ENCODE results near the gene BAD.

The BAD gene

DNA sequence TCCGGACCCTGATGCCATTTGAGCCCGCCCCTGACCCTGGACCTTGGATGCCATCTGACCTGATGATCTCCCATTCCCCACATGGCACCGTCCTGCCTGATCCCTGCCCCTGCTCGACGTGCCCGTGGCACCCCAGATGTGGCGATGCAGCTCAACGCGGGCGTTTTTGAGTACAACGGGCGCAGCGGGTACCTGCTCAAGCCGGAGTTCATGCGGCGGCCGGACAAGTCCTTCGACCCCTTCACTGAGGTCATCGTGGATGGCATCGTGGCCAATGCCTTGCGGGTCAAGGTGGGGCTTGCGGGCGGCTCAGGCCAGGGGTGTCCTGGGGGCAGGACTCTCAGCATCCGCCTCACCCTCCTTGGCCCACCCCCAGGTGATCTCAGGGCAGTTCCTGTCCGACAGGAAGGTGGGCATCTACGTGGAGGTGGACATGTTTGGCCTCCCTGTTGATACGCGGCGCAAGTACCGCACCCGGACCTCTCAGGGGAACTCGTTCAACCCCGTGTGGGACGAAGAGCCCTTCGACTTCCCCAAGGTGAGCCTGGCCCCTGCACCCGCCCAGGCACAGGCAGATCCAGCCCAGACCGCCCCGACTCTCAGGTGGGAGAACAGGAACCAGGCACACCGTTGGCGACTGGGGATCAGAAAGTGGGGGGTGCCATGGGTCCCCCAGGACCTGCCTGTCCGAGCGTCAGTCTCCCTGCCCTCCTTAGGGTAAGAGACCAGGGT, 22.0 kb downstream of the BAD start:
- TF ChIP-seq CTCF (IDR thresholded peaks at IDR 0.05): no peak
- intact Hi-C loops (cut with DNase I; ENCODE audit: low total_unique reads): no loop called here
- Histone ChIP-seq H3K9me3 (no peaks in the 10 kb centered on the region), H3K4me3 (no peak overlapping the region), H3K27me3 (no peaks in the 10 kb centered on the region), H3K4me1 (peaks cover 0 to 5% (median 0%) of the 10 kb centered on the region in 4 donors), H3K36me3 (peaks cover 24 to 98% (median 73%) of the 10 kb centered on the region in 3 donors), H3K27ac (no peak overlapping the region)
- no peak for DNase-seq

DNA sequence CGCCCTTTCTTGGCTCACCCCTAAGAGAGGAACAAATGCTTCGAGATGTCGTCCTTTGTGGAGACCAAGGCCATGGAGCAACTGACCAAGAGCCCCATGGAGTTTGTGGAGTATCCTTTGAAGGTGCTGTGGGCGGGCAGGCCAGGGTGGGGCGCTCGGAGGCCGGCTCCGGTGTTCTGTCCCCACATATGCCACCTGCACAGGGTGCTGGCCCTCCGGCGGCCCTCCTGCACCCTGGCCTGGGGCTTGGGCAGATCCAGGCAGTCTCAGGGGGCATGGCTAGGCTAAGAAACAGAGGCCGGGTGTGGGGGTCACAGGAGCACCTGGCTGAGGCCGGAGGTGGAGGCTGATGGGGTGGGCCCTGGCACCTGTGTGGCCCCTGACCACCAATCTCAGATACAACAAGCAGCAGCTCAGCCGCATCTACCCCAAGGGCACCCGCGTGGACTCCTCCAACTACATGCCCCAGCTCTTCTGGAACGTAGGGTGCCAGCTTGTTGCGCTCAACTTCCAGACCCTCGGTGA, 22.8 kb downstream of the BAD start:
- TF ChIP-seq CTCF (IDR thresholded peaks at IDR 0.05): no peak
- Histone ChIP-seq H3K4me3 (no peak overlapping the region), H3K27ac (no peak overlapping the region), H3K36me3 (peaks cover 25 to 99% (median 79%) of the 10 kb centered on the region in 3 donors), H3K4me1 (no peaks in the 10 kb centered on the region), H3K27me3 (no peaks in the 10 kb centered on the region), H3K9me3 (no peaks in the 10 kb centered on the region)
- intact Hi-C loops (cut with DNase I; ENCODE audit: low total_unique reads): no loop called here
- no peak for DNase-seq

- Histone ChIP-seq H3K36me3 (peaks cover 25 to 99% (median 80%) of the 10 kb centered on the region in 3 donors), H3K27me3 (no peaks in the 10 kb centered on the region), H3K4me3 (no peak overlapping the region), H3K27ac (no peak overlapping the region), H3K9me3 (no peaks in the 10 kb centered on the region), H3K4me1 (no peaks in the 10 kb centered on the region)
- TF ChIP-seq CTCF (IDR thresholded peaks at IDR 0.05): no peak
- no peak for DNase-seq
- intact Hi-C loops (cut with DNase I; ENCODE audit: low total_unique reads): no loop called here
Observed at GRCh38 chr11:64260147-64260708, 24.2 kb downstream of the BAD start.

- Histone ChIP-seq H3K36me3 (peaks cover 20 to 99% (median 80%) of the 10 kb centered on the region in 3 donors), H3K27ac (no peak overlapping the region), H3K9me3 (no peaks in the 10 kb centered on the region), H3K4me1 (no peaks in the 10 kb centered on the region), H3K4me3 (no peak overlapping the region), H3K27me3 (no peaks in the 10 kb centered on the region)
- intact Hi-C loops (cut with DNase I; ENCODE audit: low total_unique reads): no loop called here
- no peak for TF ChIP-seq CTCF (IDR thresholded peaks at IDR 0.05)
- DNase-seq: no peak
Observed at GRCh38 chr11:64259533-64260067, 24.9 kb downstream of the BAD start.

GRCh38 chr11:64258946-64259532, 25.4 kb downstream of the BAD start:
- no peaks in the 10 kb centered on the region for H3K27me3 ChIP-seq
- no peak for DNase-seq
- H3K9me3 ChIP-seq: no peaks in the 10 kb centered on the region
- H3K4me3 ChIP-seq: no peak overlapping the region
- H3K27ac ChIP-seq: no peak overlapping the region
- peaks cover 0 to 2% (median under 1%) of the 10 kb centered on the region in 4 donors for H3K4me1 ChIP-seq
- peaks cover 20 to 99% (median 77%) of the 10 kb centered on the region in 3 donors for H3K36me3 ChIP-seq
- no peak for TF ChIP-seq CTCF (IDR thresholded peaks at IDR 0.05)
- intact Hi-C loops (cut with DNase I; ENCODE audit: low total_unique reads): no loop called here

Data from tibial artery (tissue), 4 donors.